GM18907 (cell line): ENCODE data around the gene GNG12.

Experiments
- ATAC-seq: cut with Tn5 transposase; IDR thresholded peaks from one replicate; pipeline ENCODE4 v1.9.1; 2021; ENCODE audit warnings: mild to moderate bottlenecking, moderate library complexity; ENCODE audit not compliant: unreplicated experiment

The GNG12 gene

GRCh38 chr1:67832737-67833601 is at the start of gene GNG12:
GNG12 (minus strand) TSS chr1:67833467; CDS start chr1:67707686, 125,781 bp downstream.
- no peak for ATAC-seq

- no peak for ATAC-seq
Observed at GRCh38 chr1:67882196-67882958, 49.1 kb upstream of the GNG12 start.

- ATAC-seq = no peak
Observed at GRCh38 chr1:67880056-67880601, 46.9 kb upstream of the GNG12 start.

- no peak for ATAC-seq
Observed at GRCh38 chr1:67879485-67879884, 46.2 kb upstream of the GNG12 start.

- no peak for ATAC-seq
Observed at GRCh38 chr1:67874501-67875111, 41.3 kb upstream of the GNG12 start.

- ATAC-seq = no peak
Observed at GRCh38 chr1:67869233-67869632, 36.0 kb upstream of the GNG12 start.

- no peak for ATAC-seq
Observed at GRCh38 chr1:67863637-67864036, 30.4 kb upstream of the GNG12 start.

GRCh38 chr1:67862685-67863084 is 29.4 kb upstream of the GNG12 start:
- ATAC-seq = no peak

- ATAC-seq = no peak
Observed at GRCh38 chr1:67861856-67862516, 28.7 kb upstream of the GNG12 start.

GRCh38 chr1:67860776-67861175 is 27.5 kb upstream of the GNG12 start:
- ATAC-seq = no peak

- no peak for ATAC-seq
Observed at GRCh38 chr1:67856921-67857320, 23.7 kb upstream of the GNG12 start.

GRCh38 chr1:67855961-67856360 is 22.7 kb upstream of the GNG12 start:
- ATAC-seq = no peak

GRCh38 chr1:67855444-67855843 is 22.2 kb upstream of the GNG12 start:
- no peak for ATAC-seq

- no peak for ATAC-seq
Observed at GRCh38 chr1:67853704-67854103, 20.4 kb upstream of the GNG12 start.

GRCh38 chr1:67851800-67852199 is 18.5 kb upstream of the GNG12 start:
- no peak for ATAC-seq

GRCh38 chr1:67850611-67851075 is 17.4 kb upstream of the GNG12 start:
- no peak for ATAC-seq

- ATAC-seq = peak; percentile 44
Observed at GRCh38 chr1:67850151-67850551, 16.9 kb upstream of the GNG12 start.

- no peak for ATAC-seq
Observed at GRCh38 chr1:67847466-67847865, 14.2 kb upstream of the GNG12 start.

- no peak for ATAC-seq
Observed at GRCh38 chr1:67846538-67846937, 13.3 kb upstream of the GNG12 start.

- ATAC-seq = no peak
Observed at GRCh38 chr1:67844988-67845387, 11.7 kb upstream of the GNG12 start.

GRCh38 chr1:67843746-67844145 is 10.5 kb upstream of the GNG12 start:
- no peak for ATAC-seq
